ENCODE results near the gene GDPGP1.

Gene GDPGP1

DNA sequence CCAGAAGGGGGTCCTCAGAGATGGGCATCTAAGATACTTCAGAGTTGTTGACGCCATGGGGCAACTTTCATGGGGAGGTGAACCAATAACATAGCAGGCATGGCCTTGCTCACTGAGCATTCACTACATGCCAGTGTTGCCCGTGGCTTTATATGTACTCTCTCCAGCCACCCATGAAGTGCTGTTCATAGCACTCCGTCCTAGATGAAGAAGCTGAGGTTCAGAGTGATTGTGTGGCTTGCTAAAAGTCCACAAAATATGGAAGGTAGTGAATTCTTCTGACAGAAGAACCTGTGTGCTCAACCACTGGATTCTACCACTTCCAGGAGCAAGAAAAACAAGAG, 42.7 kb upstream of the GDPGP1 start:
- no peak for DNase-seq (ENCODE audit: low read depth in 1 of 2, low spot score in 1 of 2)
- H3K27ac ChIP-seq (replicated peaks) = no peak overlapping the region
- H3K4me3 ChIP-seq (replicated peaks; ENCODE audit: insufficient read depth, low read length) = no peak overlapping the region
- no peak for TF ChIP-seq CTCF (IDR thresholded peaks at IDR 0.05; ENCODE audit: insufficient read depth, low read length)
- TF ChIP-seq REST (IDR thresholded peaks at IDR 0.05; ENCODE audit: insufficient replicate concordance, low read depth) = no peak
- TF ChIP-seq SPI1 (IDR thresholded peaks at IDR 0.05; ENCODE audit: borderline replicate concordance, low read depth) = no peak
- no peak for TF ChIP-seq POLR2AphosphoS5 (IDR thresholded peaks at IDR 0.05; ENCODE audit: low read depth)
- TF ChIP-seq GABPA (IDR thresholded peaks at IDR 0.05; ENCODE audit: low read depth) = no peak
- H3K27me3 ChIP-seq (ENCODE audit: insufficient read depth, poor library complexity, severe bottlenecking) = no peaks in the 10 kb centered on the region

GRCh38 chr15:90191794-90192509, 42.1 kb upstream of the GDPGP1 start:
- TF ChIP-seq POLR2AphosphoS5 (IDR thresholded peaks at IDR 0.05; ENCODE audit: low read depth) = no peak
- no peak for TF ChIP-seq GABPA (IDR thresholded peaks at IDR 0.05; ENCODE audit: low read depth)
- peak; percentile 26; the same call in 1 of the 2 replicates for TF ChIP-seq SPI1 (IDR thresholded peaks at IDR 0.05; ENCODE audit: borderline replicate concordance, low read depth)
- TF ChIP-seq REST (IDR thresholded peaks at IDR 0.05; ENCODE audit: insufficient replicate concordance, low read depth) = no peak
- Histone ChIP-seq H3K4me3 (replicated peaks; ENCODE audit: insufficient read depth, low read length) (no peak overlapping the region), H3K27ac (replicated peaks) (no peak overlapping the region; the same call in 1 of the 2 replicates), H3K27me3 (ENCODE audit: insufficient read depth, poor library complexity, severe bottlenecking) (no peaks in the 10 kb centered on the region)
- peak; percentile 63 to 69 for DNase-seq (ENCODE audit: low read depth in 1 of 2, low spot score in 1 of 2)

DNA sequence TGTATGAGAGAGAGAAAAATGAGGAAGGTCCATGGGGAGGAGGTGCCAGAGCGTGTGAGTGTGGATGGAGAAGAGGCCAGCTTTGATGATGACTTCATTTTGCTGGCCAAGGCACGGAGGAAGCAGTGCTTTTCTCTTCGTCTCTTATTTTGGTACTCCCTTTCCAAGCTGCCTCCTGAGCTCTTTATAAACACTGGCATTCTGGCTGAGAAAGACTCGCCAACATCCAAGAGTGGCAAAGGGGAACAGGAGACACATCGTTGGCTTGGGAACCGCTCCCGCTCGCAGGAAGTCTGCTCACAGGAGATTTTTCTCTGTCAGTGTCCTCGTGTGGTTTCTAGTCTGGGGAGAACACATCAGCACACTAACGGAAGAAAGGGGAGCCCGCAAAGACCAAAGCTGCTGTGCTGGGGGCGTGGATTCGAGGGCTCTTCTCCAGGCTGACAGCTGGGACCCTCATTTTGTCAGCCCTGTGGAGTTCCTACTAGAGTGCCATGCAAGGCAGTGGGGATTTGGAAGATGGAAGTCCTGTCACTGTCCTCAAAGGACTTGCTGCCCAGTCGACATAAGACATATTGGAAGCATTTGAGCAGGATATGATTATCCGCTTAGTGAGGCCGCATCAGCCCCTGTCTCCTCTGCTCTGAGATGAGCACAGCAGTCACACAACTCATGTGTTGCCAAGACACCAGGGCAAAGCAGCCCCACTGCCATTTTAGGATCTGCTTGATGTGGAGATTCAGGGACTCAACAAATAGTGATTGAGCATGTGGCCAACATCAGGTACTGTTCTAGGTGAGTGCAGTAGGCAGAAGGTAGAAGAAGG, 40.8 kb upstream of the GDPGP1 start:
- DNase-seq (ENCODE audit: low read depth in 1 of 2, low spot score in 1 of 2) = peak in 1 of 2 experiments; percentile 63
- Histone ChIP-seq H3K27ac (replicated peaks) (peak overlapping the region; percentile 18), H3K27me3 (ENCODE audit: insufficient read depth, poor library complexity, severe bottlenecking) (no peaks in the 10 kb centered on the region), H3K4me3 (replicated peaks; ENCODE audit: insufficient read depth, low read length) (no peak overlapping the region)
- TF ChIP-seq REST (IDR thresholded peaks at IDR 0.05; ENCODE audit: insufficient replicate concordance, low read depth) (no peak), GABPA (IDR thresholded peaks at IDR 0.05; ENCODE audit: low read depth) (no peak), SPI1 (IDR thresholded peaks at IDR 0.05; ENCODE audit: borderline replicate concordance, low read depth) (no peak; the same call in 1 of the 2 replicates), POLR2AphosphoS5 (IDR thresholded peaks at IDR 0.05; ENCODE audit: low read depth) (no peak), CTCF (IDR thresholded peaks at IDR 0.05; ENCODE audit: insufficient read depth, low read length) (no peak)

All from HL-60 (cell line).